Measurements from ENCODE around the gene VAMP3. TPM values are rescaled to one million over a fixed set of nuclear protein-coding genes. Genes with fewer than 3 reads are reported as not detected.

Gene VAMP3, protein sequence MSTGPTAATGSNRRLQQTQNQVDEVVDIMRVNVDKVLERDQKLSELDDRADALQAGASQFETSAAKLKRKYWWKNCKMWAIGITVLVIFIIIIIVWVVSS
- 10 to 100 TPM; 35.0 to 36.5 TPM for total RNA-seq

DNA sequence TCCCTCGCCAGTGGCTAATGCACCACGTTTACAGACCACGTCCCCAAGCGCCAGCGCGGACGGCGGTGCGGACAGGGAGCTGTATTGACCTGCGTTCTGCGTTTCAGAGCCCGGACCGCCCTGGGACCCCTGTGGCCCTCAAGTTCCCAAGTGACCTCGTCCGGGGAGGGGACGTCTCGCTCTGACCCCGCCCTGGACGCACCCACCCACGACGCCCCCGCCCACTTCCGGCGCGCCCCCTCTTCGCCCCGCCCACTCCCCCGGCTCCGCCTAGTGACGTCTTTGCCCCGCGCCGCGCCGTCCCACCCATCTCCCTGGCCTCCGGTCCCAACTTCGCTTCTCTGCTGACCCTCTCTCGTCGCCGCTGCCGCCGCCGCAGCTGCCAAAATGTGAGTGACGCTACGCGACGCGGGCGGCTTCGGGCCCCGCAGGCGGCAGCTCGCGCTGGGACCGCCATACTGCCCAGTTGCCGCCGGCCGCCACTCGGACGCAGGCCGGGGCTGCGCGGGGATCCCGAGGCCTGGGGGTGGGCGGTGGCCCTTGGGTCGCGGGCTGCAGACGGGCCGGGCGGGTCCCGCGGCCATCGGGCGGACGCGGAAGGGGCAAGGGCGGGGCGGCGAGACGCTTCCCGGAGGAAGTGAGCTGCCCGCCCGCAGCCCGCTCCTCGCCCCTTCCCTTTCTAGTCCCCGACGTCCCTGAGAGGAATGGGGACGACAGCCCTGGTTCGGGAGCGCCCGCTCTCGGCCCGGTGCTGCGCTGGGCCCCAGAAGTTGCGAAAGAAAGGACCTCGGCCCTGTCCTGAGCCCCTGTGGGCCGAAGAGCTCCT lies at the start of gene VAMP3:
TSS of gene VAMP3 (plus strand) at position 300 of the 826 bp plus-strand sequence. CDS start at position 388, 88 bp downstream.
- H3K27ac Mint-ChIP-seq = peak within 1 kb of the TSS; percentile 81
- H3K4me3 Mint-ChIP-seq = peak within 1 kb of the TSS; percentile 80
- ChIA-PET POLR2A (interaction anchor here (0.7 to 2.0 kb wide), 12 partner anchors 9 to 191 kb away, joined by 3 to 12 read pairs (median 4); partner anchors contain the start of gene PARK7), CTCF (interaction anchor here (1.3 to 1.8 kb wide), 2 partner anchors 37 to 103 kb away, joined by 3 to 6 read pairs; no protein-coding TSS in a partner anchor)
- peaks cover 29% of the 10 kb centered on the region for H3K27me3 Mint-ChIP-seq
- no peaks in the 10 kb centered on the region for H3K9me3 Mint-ChIP-seq
- peaks cover 30% of the 10 kb centered on the region for H3K4me1 Mint-ChIP-seq
- peaks cover 29% of the 10 kb centered on the region for H3K36me3 Mint-ChIP-seq (ENCODE audit: low read depth)
- peak; percentile 88 for DNase-seq

DNA sequence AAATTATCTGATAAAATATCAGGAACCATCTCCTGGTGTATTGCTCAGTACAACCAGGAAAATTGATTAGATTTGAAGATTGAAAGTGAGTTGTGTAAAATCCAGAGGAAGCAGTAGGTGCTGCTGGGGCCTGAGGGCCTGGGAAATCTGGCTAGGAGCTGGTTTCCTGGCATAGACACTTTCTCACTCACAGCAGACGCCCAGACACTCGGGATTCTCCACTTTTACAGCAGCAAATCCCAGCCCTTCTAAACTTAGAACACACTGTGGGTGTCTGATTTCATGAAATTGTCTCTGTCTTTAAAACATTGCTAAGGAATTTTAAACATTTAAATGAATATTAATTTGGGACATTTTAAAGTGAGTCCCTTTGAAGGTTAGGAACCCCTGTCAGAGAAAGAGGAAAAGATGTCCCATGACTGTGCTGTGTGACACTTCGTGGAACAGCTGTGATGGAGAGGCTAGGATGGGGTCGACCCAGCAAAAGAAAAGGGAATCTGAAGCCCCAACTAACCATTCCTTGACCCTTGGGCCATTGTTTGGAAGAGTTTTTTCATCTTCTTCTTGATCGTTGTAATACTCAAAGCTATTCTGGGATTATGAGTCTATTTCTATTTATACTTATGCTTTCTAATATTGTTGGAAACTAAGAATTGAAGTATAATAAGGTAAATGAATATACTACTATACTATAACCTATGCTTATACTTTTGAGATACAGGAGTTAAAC lies 49.0 kb upstream of the VAMP3 start:
- H3K27me3 Mint-ChIP-seq = peaks cover 16% of the 10 kb centered on the region
- POLR2A ChIA-PET = no interaction called here

DNA sequence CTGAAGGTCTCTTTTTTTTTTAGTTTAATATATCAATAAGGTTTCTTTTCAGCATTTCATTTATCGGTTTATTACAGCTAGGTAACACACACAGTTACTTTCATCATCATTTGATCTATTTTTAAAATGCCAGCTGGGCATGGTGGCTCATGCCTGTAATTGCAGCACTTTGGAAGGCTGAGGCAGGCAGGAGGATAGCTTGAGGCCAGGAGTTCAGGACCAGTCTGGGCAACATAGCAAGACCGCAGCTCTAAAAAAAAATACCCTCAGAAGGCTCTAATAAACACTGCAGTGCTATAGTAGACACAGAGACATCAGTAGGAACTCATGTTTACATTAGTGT lies 48.5 kb upstream of the VAMP3 start:
- peaks cover 16% of the 10 kb centered on the region for H3K27me3 Mint-ChIP-seq
- H3K9me3 Mint-ChIP-seq = no peaks in the 10 kb centered on the region
- DNase-seq = no peak
- H3K27ac Mint-ChIP-seq = no peak overlapping the region
- no peak overlapping the region for H3K4me3 Mint-ChIP-seq
- ChIA-PET POLR2A (no interaction called here), CTCF (interaction anchor here (1.5 kb wide), 1 partner anchor 30 kb away, joined by 6 read pairs; no protein-coding TSS in a partner anchor)
- peaks cover 2% of the 10 kb centered on the region for H3K4me1 Mint-ChIP-seq
- H3K36me3 Mint-ChIP-seq (ENCODE audit: low read depth) = no peaks in the 10 kb centered on the region

More for the DNA sequence above, 49.0 kb upstream of the VAMP3 start:
- CTCF ChIA-PET = interaction anchor here (1.5 kb wide), 1 partner anchor 31 kb away, joined by 6 read pairs; no protein-coding TSS in a partner anchor
- no peak for DNase-seq
- H3K36me3 Mint-ChIP-seq (ENCODE audit: low read depth) = no peaks in the 10 kb centered on the region
- H3K9me3 Mint-ChIP-seq = no peaks in the 10 kb centered on the region
- no peak overlapping the region for H3K4me3 Mint-ChIP-seq
- H3K27ac Mint-ChIP-seq = no peak overlapping the region
- H3K4me1 Mint-ChIP-seq = peaks cover 2% of the 10 kb centered on the region

DNA sequence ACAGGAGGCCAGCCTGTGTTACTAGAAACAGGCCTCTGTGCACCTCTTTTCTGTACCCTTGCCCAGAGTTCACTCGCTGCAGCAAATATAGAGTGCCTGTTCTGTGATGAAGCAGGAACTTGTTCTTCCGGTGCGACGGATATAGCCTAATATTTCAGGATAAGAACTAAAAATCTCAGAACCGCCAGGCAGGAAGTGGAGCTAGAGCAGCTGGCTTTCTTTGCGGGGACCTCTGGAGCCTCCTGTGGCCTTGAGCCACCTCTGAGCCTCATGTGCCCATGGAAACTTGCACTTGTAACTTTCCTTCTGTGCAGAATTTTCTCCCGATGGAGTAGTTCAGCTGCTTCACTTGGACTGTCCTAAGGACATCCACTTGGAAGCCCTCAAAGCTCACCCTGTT lies 44.5 kb upstream of the VAMP3 start:
- POLR2A ChIA-PET = no interaction called here
- Mint-ChIP-seq H3K27me3 (peaks cover 10% of the 10 kb centered on the region), H3K4me1 (peaks cover 2% of the 10 kb centered on the region), H3K36me3 (ENCODE audit: low read depth) (no peaks in the 10 kb centered on the region), H3K4me3 (no peak overlapping the region), H3K27ac (no peak overlapping the region), H3K9me3 (no peaks in the 10 kb centered on the region)
- CTCF ChIA-PET = interaction anchor here (0.7 to 1.2 kb wide), 3 partner anchors 26 to 560 kb away, joined by 3 to 7 read pairs (median 3); no protein-coding TSS in a partner anchor
- DNase-seq = no peak

DNA sequence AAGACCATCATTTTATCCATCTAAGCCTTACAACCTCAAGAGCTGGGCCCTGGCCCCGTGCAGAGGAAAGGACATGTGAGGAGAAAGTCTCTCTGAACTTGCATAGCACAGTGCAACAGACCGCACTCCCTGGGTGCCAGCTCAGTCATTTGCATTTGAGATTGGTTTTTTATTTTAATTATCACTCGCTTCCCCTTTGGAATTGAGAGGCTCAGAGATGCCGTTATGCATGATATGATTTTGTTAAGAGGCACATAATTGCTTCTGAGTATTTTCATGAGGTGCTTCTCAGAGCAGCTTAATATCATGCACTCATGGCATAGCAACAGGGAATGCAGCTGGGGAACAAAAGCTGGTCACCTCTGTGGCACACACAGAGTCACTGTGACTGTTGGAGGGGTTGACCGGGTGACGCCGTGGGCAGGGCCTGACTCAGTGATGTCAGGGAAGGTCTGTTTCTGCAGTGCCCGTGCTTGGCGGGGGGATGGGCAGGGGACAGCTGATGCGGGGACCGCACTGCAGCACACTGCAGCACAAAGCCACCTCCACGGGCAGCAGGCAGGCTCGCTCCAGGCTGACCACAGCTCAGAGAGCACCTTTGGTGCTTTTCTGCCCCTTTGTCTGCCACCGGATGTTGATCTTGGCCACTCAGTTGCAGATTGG lies 43.2 kb upstream of the VAMP3 start:
- Mint-ChIP-seq H3K27ac (no peak overlapping the region), H3K4me3 (no peak overlapping the region), H3K36me3 (ENCODE audit: low read depth) (no peaks in the 10 kb centered on the region), H3K27me3 (peaks cover 7% of the 10 kb centered on the region), H3K9me3 (no peaks in the 10 kb centered on the region), H3K4me1 (peaks cover 2% of the 10 kb centered on the region)
- ChIA-PET CTCF (interaction anchor here (1.2 kb wide), 1 partner anchor 24 kb away, joined by 4 read pairs; no protein-coding TSS in a partner anchor), POLR2A (no interaction called here)
- DNase-seq = no peak

DNA sequence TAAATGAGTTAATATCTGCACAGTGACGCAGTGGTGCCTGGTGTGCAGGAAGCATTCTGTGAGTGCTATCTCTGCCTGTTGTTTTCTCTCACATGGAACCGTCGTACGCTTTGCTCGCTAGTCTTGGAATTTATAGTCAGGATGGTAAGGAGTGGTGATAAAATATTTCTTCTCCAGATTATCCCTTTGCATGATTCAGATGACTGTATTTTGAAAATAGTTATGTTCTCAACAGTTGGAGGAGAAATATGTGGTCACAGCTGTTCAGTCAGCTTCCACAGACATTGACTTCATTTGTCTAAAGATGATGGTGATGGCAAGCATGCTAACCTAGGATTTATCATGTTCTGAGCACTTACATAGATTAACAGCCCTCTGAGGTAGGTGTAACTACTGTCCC lies 41.3 kb upstream of the VAMP3 start:
- POLR2A ChIA-PET = no interaction called here
- H3K4me3 Mint-ChIP-seq = no peak overlapping the region
- no peaks in the 10 kb centered on the region for H3K36me3 Mint-ChIP-seq (ENCODE audit: low read depth)
- CTCF ChIA-PET = interaction anchor here (0.6 kb wide), 1 partner anchor 62 kb away, joined by 3 read pairs; no protein-coding TSS in a partner anchor
- no peak overlapping the region for H3K27ac Mint-ChIP-seq
- no peaks in the 10 kb centered on the region for H3K9me3 Mint-ChIP-seq
- DNase-seq = no peak
- H3K27me3 Mint-ChIP-seq = peaks cover 12% of the 10 kb centered on the region
- peaks cover 2% of the 10 kb centered on the region for H3K4me1 Mint-ChIP-seq

DNA sequence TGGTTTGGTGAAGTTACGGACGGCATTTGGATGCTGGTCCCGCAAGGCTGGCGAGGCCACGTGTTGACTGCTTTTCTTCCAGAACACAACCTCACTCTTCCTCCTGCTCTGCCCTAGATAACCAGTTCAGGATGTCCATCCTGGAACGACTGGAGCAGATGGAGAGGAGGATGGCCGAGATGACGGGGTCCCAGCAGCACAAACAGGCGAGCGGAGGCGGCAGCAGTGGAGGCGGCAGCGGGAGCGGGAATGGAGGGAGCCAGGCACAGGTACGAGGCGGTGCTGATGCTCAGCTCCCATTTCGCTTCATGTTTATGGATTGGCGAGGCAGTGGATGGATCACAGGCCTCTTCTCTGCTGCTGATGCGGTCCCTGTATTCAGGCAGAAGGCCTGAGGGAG lies 38.8 kb upstream of the VAMP3 start:
- no peak overlapping the region for H3K4me3 Mint-ChIP-seq
- ChIA-PET CTCF (no interaction called here), POLR2A (no interaction called here)
- H3K27ac Mint-ChIP-seq = no peak overlapping the region
- H3K27me3 Mint-ChIP-seq = peaks cover 11% of the 10 kb centered on the region
- no peak for DNase-seq
- no peaks in the 10 kb centered on the region for H3K9me3 Mint-ChIP-seq
- no peaks in the 10 kb centered on the region for H3K4me1 Mint-ChIP-seq
- H3K36me3 Mint-ChIP-seq (ENCODE audit: low read depth) = no peaks in the 10 kb centered on the region

DNA sequence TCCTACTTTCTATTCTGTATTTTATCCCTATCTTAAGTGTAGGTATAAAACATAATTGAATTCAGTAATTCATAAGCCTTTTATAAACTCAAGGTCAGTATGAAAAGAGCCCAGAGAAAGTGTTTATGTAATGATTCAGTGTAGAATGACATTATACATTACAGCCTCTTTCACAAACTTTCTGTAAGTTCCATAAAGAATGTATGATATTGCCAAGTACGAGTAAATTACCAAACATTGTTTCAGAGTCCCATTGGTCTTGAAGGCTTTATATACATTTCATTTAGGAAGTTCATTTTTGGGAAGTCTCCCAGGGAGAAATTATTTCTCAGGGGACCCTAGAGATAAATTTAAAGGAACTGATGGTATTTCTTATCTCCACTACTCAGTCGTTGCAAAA lies 37.8 kb upstream of the VAMP3 start:
- DNase-seq = no peak
- CTCF ChIA-PET = no interaction called here
- H3K27ac Mint-ChIP-seq = no peak overlapping the region
- no peaks in the 10 kb centered on the region for H3K4me1 Mint-ChIP-seq
- POLR2A ChIA-PET = no interaction called here
- H3K9me3 Mint-ChIP-seq = no peaks in the 10 kb centered on the region
- H3K4me3 Mint-ChIP-seq = no peak overlapping the region
- no peaks in the 10 kb centered on the region for H3K36me3 Mint-ChIP-seq (ENCODE audit: low read depth)
- peaks cover 10% of the 10 kb centered on the region for H3K27me3 Mint-ChIP-seq

DNA sequence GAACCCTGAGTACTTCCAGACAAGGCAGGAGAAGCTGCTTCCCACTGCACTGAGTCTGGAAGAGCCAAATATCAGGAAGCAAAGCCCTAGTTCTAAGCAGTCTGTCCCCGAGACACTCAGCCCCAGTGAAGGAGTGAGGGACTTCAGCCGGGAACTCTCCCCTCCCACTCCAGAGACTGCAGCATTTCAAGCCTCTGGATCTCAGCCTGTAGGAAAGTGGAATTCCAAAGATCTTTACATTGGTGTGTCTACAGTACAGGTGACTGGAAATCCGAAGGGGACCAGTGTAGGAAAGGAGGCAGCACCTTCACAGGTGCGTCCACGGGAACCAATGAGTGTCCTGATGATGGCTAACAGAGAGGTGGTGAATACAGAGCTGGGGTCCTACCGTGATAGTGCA lies 33.1 kb upstream of the VAMP3 start:
- no peak for DNase-seq
- POLR2A ChIA-PET = no interaction called here
- Mint-ChIP-seq H3K27me3 (peaks cover 5% of the 10 kb centered on the region), H3K4me3 (no peak overlapping the region), H3K27ac (no peak overlapping the region), H3K9me3 (no peaks in the 10 kb centered on the region), H3K36me3 (ENCODE audit: low read depth) (no peaks in the 10 kb centered on the region), H3K4me1 (no peaks in the 10 kb centered on the region)
- CTCF ChIA-PET = no interaction called here

DNA sequence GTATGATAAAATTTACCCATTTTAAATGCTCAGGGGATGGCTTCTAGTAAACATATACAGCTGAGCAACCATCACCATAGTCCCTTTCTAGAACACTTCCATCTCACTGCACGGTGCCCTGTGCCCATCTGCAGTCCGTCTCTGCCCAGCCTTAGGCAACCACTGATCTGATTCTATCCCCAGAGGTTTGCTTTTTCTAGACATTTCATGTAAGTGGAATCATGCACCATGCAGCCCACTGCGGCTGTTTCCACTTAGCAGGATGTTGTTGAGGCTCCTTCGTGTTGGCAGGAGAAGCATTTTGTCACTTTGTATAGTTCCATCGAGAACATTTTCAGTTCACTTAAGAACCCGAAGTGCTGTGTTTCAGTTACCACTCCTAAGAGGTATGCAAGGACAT lies 27.8 kb upstream of the VAMP3 start:
- H3K4me1 Mint-ChIP-seq = peaks cover 5% of the 10 kb centered on the region
- H3K27ac Mint-ChIP-seq = no peak overlapping the region
- no peaks in the 10 kb centered on the region for H3K36me3 Mint-ChIP-seq (ENCODE audit: low read depth)
- ChIA-PET CTCF (interaction anchor here (0.8 to 2.2 kb wide), 4 partner anchors 8 to 76 kb away, joined by 3 to 8 read pairs (median 7); no protein-coding TSS in a partner anchor), POLR2A (no interaction called here)
- no peak for DNase-seq
- no peaks in the 10 kb centered on the region for H3K9me3 Mint-ChIP-seq
- peaks cover 5% of the 10 kb centered on the region for H3K27me3 Mint-ChIP-seq
- H3K4me3 Mint-ChIP-seq = no peak overlapping the region

DNA sequence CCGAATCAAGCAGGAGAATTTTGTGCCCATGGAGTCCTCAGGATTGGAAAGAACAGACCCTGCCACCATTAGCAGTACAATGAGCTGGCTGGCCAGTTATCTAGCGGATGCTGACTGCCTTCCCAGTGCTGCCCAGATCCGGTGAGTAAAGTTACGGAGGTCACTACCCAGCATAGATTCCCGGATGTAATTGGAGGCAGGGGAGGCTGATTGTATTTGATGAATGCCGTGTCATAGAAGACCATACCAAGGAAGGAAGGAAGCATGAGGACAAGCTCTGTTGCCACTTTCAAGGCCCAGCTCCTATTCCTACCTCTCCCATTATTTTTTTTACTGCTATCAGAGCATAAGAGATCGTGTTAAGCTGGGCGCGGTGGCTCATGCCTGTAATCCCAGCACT lies 26.2 kb upstream of the VAMP3 start:
- Mint-ChIP-seq H3K36me3 (ENCODE audit: low read depth) (no peaks in the 10 kb centered on the region), H3K27me3 (peaks cover 5% of the 10 kb centered on the region), H3K9me3 (no peaks in the 10 kb centered on the region), H3K4me3 (no peak overlapping the region), H3K4me1 (peaks cover 8% of the 10 kb centered on the region), H3K27ac (no peak overlapping the region)
- no peak for DNase-seq
- POLR2A ChIA-PET = no interaction called here
- CTCF ChIA-PET = no interaction called here

DNA sequence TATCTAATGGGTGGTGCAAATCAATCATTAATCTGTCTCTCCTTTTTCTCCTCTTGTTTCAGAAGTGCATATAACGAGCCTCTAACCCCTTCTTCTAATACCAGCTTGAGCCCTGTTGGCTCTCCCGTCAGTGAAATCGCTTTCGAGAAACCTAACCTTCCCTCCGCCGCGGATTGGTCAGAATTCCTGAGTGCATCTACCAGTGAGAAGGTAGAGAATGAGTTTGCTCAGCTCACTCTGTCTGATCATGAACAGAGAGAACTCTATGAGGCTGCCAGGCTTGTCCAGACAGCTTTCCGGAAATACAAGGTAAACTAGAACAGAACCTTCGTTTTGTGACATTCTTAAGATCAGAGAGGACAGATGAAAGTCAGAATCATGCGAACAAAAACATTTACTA lies 25.3 kb upstream of the VAMP3 start:
- no peaks in the 10 kb centered on the region for H3K36me3 Mint-ChIP-seq (ENCODE audit: low read depth)
- no peaks in the 10 kb centered on the region for H3K9me3 Mint-ChIP-seq
- H3K27me3 Mint-ChIP-seq = peaks cover 5% of the 10 kb centered on the region
- POLR2A ChIA-PET = no interaction called here
- no peak for DNase-seq
- CTCF ChIA-PET = interaction anchor here (1.3 kb wide), 1 partner anchor 78 kb away, joined by 6 read pairs; no protein-coding TSS in a partner anchor
- H3K4me1 Mint-ChIP-seq = peaks cover 9% of the 10 kb centered on the region
- H3K4me3 Mint-ChIP-seq = no peak overlapping the region
- no peak overlapping the region for H3K27ac Mint-ChIP-seq

DNA sequence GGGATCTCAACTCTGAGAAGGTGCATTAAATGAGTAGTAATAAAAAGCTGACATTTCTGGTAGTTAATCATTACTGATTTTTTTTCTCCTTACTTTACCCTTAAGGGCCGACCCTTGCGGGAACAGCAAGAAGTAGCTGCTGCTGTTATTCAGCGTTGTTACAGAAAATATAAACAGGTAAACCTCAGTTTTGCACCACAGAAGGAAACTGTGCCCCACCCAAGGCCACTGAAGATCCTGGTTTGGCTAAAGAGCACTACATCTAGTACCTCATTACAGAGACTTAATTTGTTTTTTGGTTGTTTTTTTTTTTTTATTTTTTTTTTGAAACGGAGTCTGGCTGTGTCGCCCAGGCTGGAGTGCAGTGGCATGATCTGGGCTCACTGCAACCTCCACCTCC lies 23.5 kb upstream of the VAMP3 start:
- POLR2A ChIA-PET = interaction anchor here (0.9 to 1.1 kb wide), 2 partner anchors 24 to 80 kb away, joined by 3 read pairs; partner anchors contain the start of gene VAMP3
- no peak overlapping the region for H3K4me3 Mint-ChIP-seq
- no peak overlapping the region for H3K27ac Mint-ChIP-seq

More for the DNA sequence above, 23.5 kb upstream of the VAMP3 start:
- Mint-ChIP-seq H3K9me3 (no peaks in the 10 kb centered on the region), H3K36me3 (ENCODE audit: low read depth) (no peaks in the 10 kb centered on the region), H3K4me1 (peaks cover 21% of the 10 kb centered on the region), H3K27me3 (peaks cover 5% of the 10 kb centered on the region)
- CTCF ChIA-PET = interaction anchor here (8.6 kb wide), 1 partner anchor 81 kb away, joined by 281 read pairs; no protein-coding TSS in a partner anchor
- no peak for DNase-seq
